H9 (cell line): ENCODE results near the gene CTIF. TPM values are rescaled to one million over a fixed set of nuclear protein-coding genes. Genes with fewer than 3 reads are reported as not detected.

Experiments
- DNase-seq: peaks from one replicate; pipeline ENCODE4 v3.0.0-alpha.2; 2017
- H2AFZ ChIP-seq: one replicate; pipeline ENCODE4 v1.6.1; 2013; ENCODE audit warnings: mild to moderate bottlenecking, low read length, control low read depth, moderate library complexity
- H2AK5ac ChIP-seq: 2 replicates; pipeline ENCODE4 v1.6.1; 2013; ENCODE audit warnings: low read length, control low read depth, mixed read lengths; ENCODE audit not compliant: insufficient read length
- H2BK120ac ChIP-seq: one replicate; pipeline ENCODE4 v1.6.1; 2013; ENCODE audit warnings: low read depth, mild to moderate bottlenecking, low read length, control low read depth, inconsistent platforms; ENCODE audit not compliant: poor library complexity, severe bottlenecking
- H2BK12ac ChIP-seq: 2 replicates; pipeline ENCODE4 v1.6.1; 2013; ENCODE audit warnings: low read length, control low read depth, mixed read lengths, low read depth; ENCODE audit not compliant: insufficient read length
- H2BK15ac ChIP-seq: 2 replicates; pipeline ENCODE4 v1.6.1; 2013; ENCODE audit warnings: low read depth, low read length, control low read depth
- H2BK20ac ChIP-seq: one replicate; pipeline ENCODE4 v1.6.1; 2013; ENCODE audit warnings: low read depth, mild to moderate bottlenecking, low read length, control low read depth, inconsistent platforms; ENCODE audit not compliant: poor library complexity, severe bottlenecking
- H2BK5ac ChIP-seq: 2 replicates; pipeline ENCODE4 v1.6.1; 2013; ENCODE audit warnings: low read length, control low read depth, mixed read lengths; ENCODE audit not compliant: insufficient read length
- H3K14ac ChIP-seq: 2 replicates; pipeline ENCODE4 v1.6.1; 2013; ENCODE audit warnings: low read length, control low read depth; ENCODE audit not compliant: insufficient read depth
- H3K18ac ChIP-seq: 2 replicates; pipeline ENCODE4 v1.6.1; 2013; ENCODE audit warnings: low read depth, mild to moderate bottlenecking, mixed read lengths, low read length, control low read depth; ENCODE audit not compliant: insufficient read length
- H3K23ac ChIP-seq: 2 replicates; pipeline ENCODE4 v1.6.1; 2013; ENCODE audit warnings: low read length, control low read depth, mixed read lengths, low read depth; ENCODE audit not compliant: insufficient read length
- H3K23me2 ChIP-seq: 2 replicates; pipeline ENCODE4 v1.6.1; 2013; ENCODE audit warnings: low read depth, mild to moderate bottlenecking, mixed read lengths, low read length, control low read depth; ENCODE audit not compliant: insufficient read length, poor library complexity, severe bottlenecking
- H3K27ac ChIP-seq: 2 replicates; pipeline ENCODE4 v1.5.1; 2013; ENCODE audit warnings: low read length, control low read depth, mixed read lengths, low read depth; ENCODE audit not compliant: insufficient read length
- H3K27me3 ChIP-seq: 2 replicates; pipeline ENCODE4 v1.6.1; 2013; ENCODE audit warnings: low read length, control low read depth, inconsistent platforms; ENCODE audit not compliant: insufficient read depth
- H3K4ac ChIP-seq: 2 replicates; pipeline ENCODE4 v1.6.1; 2013; ENCODE audit warnings: low read depth, mild to moderate bottlenecking, control low read depth, inconsistent platforms, low read length, moderate library complexity
- H3K4me1 ChIP-seq: 2 replicates; pipeline ENCODE4 v1.6.1; 2013; ENCODE audit warnings: low read length, control low read depth, inconsistent platforms; ENCODE audit not compliant: insufficient read depth
- H3K4me2 ChIP-seq: 2 replicates; pipeline ENCODE4 v1.6.1; 2013; ENCODE audit warnings: low read length, control low read depth, mixed read lengths; ENCODE audit not compliant: insufficient read length, insufficient read depth
- H3K56ac ChIP-seq: 2 replicates; pipeline ENCODE4 v1.6.1; 2013; ENCODE audit warnings: low read depth, mild to moderate bottlenecking, mixed read lengths, low read length, control low read depth; ENCODE audit not compliant: insufficient read length
- H3K79me1 ChIP-seq: 2 replicates; pipeline ENCODE4 v1.6.1; 2013; ENCODE audit warnings: low read depth, mild to moderate bottlenecking, moderate library complexity, low read length, control low read depth, inconsistent platforms; ENCODE audit not compliant: insufficient read depth, poor library complexity, severe bottlenecking
- H3K79me2 ChIP-seq: 2 replicates; pipeline ENCODE4 v1.6.1; 2013; ENCODE audit warnings: low read length, control low read depth, inconsistent platforms; ENCODE audit not compliant: insufficient read depth
- H3K9ac ChIP-seq: 2 replicates; pipeline ENCODE4 v1.6.1; 2013; ENCODE audit warnings: low read length, control low read depth, mixed read lengths; ENCODE audit not compliant: insufficient read length; ENCODE audit errors: extremely low read depth
- H3K9me3 ChIP-seq: one replicate; pipeline ENCODE4 v1.6.1; 2013; ENCODE audit warnings: low read depth, low read length, inconsistent platforms; ENCODE audit not compliant: control insufficient read depth
- H3T11ph ChIP-seq: one replicate; pipeline ENCODE4 v1.6.1; 2013; ENCODE audit warnings: mild to moderate bottlenecking, low read length, control low read depth, inconsistent platforms
- H4K20me1 ChIP-seq: one replicate; pipeline ENCODE4 v1.6.1; 2013; ENCODE audit not compliant: control insufficient read depth, insufficient read length, insufficient read depth
- H4K5ac ChIP-seq: 2 replicates; pipeline ENCODE4 v1.6.1; 2013; ENCODE audit warnings: low read depth, mild to moderate bottlenecking, mixed read lengths, low read length, control low read depth; ENCODE audit not compliant: insufficient read length
- H4K8ac ChIP-seq: replicated peaks from 2 replicates; pipeline ENCODE4 v1.6.1; 2013; ENCODE audit warnings: low read length, control low read depth, mixed read lengths, low read depth; ENCODE audit not compliant: insufficient read length
- H4K91ac ChIP-seq: 2 replicates; pipeline ENCODE4 v1.6.1; 2013; ENCODE audit warnings: low read depth, mild to moderate bottlenecking, moderate library complexity, mixed read lengths, low read length, control low read depth; ENCODE audit not compliant: insufficient read length
- H3K27ac Mint-ChIP-seq, 3 experiments: 2 replicates in 2 of 3; 3 replicates in 1 of 3; pipeline ENCODE4 v1.8.0; 2020 to 2021; ENCODE audit warnings: mixed read lengths in 3 of 3, mild to moderate bottlenecking in 1 of 3, moderate library complexity in 1 of 3
- H3K27me3 Mint-ChIP-seq: 2 replicates; pipeline ENCODE4 v1.8.0; 2021; ENCODE audit warnings: low read depth, mild to moderate bottlenecking, moderate library complexity, mixed read lengths
- H3K36me3 Mint-ChIP-seq, 3 experiments: 2 replicates in 2 of 3; 3 replicates in 1 of 3; pipeline ENCODE4 v1.8.0; 2020 to 2021; ENCODE audit warnings: low read depth in 3 of 3, mixed read lengths in 3 of 3; ENCODE audit not compliant: insufficient read depth in 1 of 3
- H3K4me1 Mint-ChIP-seq, 2 experiments: 2 replicates each; pipeline ENCODE4 v1.8.0; 2020; ENCODE audit warnings: mixed read lengths in 2 of 2
- H3K4me3 Mint-ChIP-seq, 2 experiments: 2 replicates in 1 of 2; 3 replicates in 1 of 2; pipeline ENCODE4 v1.8.0; 2020 to 2021; ENCODE audit warnings: mild to moderate bottlenecking in 2 of 2, mixed read lengths in 2 of 2, moderate library complexity in 1 of 2
- H3K9me3 Mint-ChIP-seq, 2 experiments: 2 replicates in 1 of 2; 3 replicates in 1 of 2; pipeline ENCODE4 v1.8.0; 2020; ENCODE audit warnings: mild to moderate bottlenecking in 2 of 2, mixed read lengths in 2 of 2, moderate library complexity in 1 of 2
- WGBS: extraction: QIAGEN DNeasy Blood & Tissue Kit; methylation state at CpG from one replicate; pipeline ENCODE4 v1.1.7; 2013; ENCODE audit warnings: missing lambda C conversion rate, low lambda C conversion rate, mixed read lengths; ENCODE audit not compliant: insufficient read length; ENCODE audit errors: extremely low coverage; 5-methylcytosine and 5-hydroxymethylcytosine counted together
- total RNA-seq: library from RNA; stranded (reverse); gene quantifications from 2 replicates; pipeline ENCODE4 v1.2.1, GENCODE V29; 2021
- TF ChIP-seq, protein P1 (sequence below): fragments of 200-600 bp; sonication (generic); conservative IDR thresholded peaks from 3 replicates; pipeline ENCODE4 v1.8.0; 2021; ENCODE audit warnings: antibody characterized with exemption, mild to moderate bottlenecking

CTIF gene
- total RNA-seq, 1 experiment from 2014 or later, result 15.8 TPM

DNA sequence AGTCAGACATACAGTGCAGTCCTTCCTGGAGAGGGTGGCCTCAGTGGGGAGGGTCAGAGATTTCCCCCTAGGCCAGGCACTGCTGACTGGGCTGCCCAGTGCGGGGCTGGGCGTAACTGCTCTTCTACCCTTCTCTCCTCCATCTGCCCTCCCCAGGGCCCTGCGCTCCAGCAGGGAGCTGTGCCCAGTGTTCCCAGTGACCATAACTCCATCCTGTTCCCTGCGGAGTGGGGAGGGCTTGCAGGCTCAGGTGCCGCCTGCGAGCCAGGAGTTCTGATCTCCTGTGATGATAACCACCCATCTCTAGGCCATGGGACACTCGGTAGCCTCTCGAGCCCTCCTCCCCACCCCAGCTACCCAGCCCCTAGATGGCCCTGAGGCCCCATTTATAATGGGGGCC lies 304.3 kb downstream of the CTIF start:
- peak overlapping the region; percentile 52; the same call in 1 of the 2 replicates for H3K14ac ChIP-seq
- peaks cover 2% of the 10 kb centered on the region; the same call in 1 of the 2 replicates for H3K27me3 Mint-ChIP-seq
- no peak overlapping the region for H2AFZ ChIP-seq
- peak overlapping the region in 1 of 3 experiments; percentile 73; a peak in 2 of 7 replicates for H3K27ac Mint-ChIP-seq
- no peak overlapping the region for H3K18ac ChIP-seq
- H3K4me1 Mint-ChIP-seq, result peaks cover 24 to 33% of the 10 kb centered on the region in 2 experiments
- H3K27ac ChIP-seq, result no peak overlapping the region
- WGBS, result no CpG with 5 or more reads among the region's 8 CpGs
- no peaks in the 10 kb centered on the region for H3K79me2 ChIP-seq
- H4K20me1 ChIP-seq, result no peaks in the 10 kb centered on the region
- no peak overlapping the region for H2AK5ac ChIP-seq
- H3K27me3 ChIP-seq, result no peaks in the 10 kb centered on the region
- no peak overlapping the region for H4K5ac ChIP-seq
- no peak overlapping the region for H3K9ac ChIP-seq
- no peak overlapping the region for H2BK120ac ChIP-seq
- no peak overlapping the region for H3K4me3 Mint-ChIP-seq
- H3T11ph ChIP-seq, result no peak overlapping the region
- H3K4me1 ChIP-seq, result no peaks in the 10 kb centered on the region
- H4K91ac ChIP-seq, result no peak overlapping the region
- no peaks in the 10 kb centered on the region for H3K23me2 ChIP-seq
- no peak for DNase-seq
- no peaks in the 10 kb centered on the region for H3K79me1 ChIP-seq
- H3K9me3 ChIP-seq, result no peaks in the 10 kb centered on the region
- H2BK5ac ChIP-seq, result no peak overlapping the region
- no peak overlapping the region for H3K56ac ChIP-seq
- H3K4me2 ChIP-seq, result no peak overlapping the region
- H2BK20ac ChIP-seq, result no peak overlapping the region
- H3K4ac ChIP-seq, result no peak overlapping the region
- TF ChIP-seq, protein P1, sequence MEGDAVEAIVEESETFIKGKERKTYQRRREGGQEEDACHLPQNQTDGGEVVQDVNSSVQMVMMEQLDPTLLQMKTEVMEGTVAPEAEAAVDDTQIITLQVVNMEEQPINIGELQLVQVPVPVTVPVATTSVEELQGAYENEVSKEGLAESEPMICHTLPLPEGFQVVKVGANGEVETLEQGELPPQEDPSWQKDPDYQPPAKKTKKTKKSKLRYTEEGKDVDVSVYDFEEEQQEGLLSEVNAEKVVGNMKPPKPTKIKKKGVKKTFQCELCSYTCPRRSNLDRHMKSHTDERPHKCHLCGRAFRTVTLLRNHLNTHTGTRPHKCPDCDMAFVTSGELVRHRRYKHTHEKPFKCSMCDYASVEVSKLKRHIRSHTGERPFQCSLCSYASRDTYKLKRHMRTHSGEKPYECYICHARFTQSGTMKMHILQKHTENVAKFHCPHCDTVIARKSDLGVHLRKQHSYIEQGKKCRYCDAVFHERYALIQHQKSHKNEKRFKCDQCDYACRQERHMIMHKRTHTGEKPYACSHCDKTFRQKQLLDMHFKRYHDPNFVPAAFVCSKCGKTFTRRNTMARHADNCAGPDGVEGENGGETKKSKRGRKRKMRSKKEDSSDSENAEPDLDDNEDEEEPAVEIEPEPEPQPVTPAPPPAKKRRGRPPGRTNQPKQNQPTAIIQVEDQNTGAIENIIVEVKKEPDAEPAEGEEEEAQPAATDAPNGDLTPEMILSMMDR, result no peak
- no peaks in the 10 kb centered on the region for H3K9me3 Mint-ChIP-seq
- H3K36me3 Mint-ChIP-seq, result peaks cover 0 to 2% (median 0%) of the 10 kb centered on the region in 3 experiments; a peak in 1 of 7 replicates
- no peak overlapping the region for H2BK15ac ChIP-seq
- no peak overlapping the region for H3K23ac ChIP-seq
- no peak overlapping the region for H2BK12ac ChIP-seq
- H4K8ac ChIP-seq, result no peak overlapping the region
